PFSK-1 (cell line): ENCODE results near the gene ZNF319.

ENCODE experiments used
- FOXP2 ChIP-seq: optimal IDR thresholded peaks from 2 replicates; pipeline ENCODE3; 2011; ENCODE audit warnings: borderline replicate concordance, control low read depth, inconsistent platforms; ENCODE audit not compliant: insufficient read depth; ENCODE audit errors: extremely low read length, extremely low read depth
- POLR2AphosphoS5 ChIP-seq: IDR thresholded peaks from 2 replicates; pipeline ENCODE4 v1.6.1; 2012; ENCODE audit warnings: low read depth, mild to moderate bottlenecking, control low read depth, low read length, moderate library complexity
- SIN3A ChIP-seq: IDR thresholded peaks from 2 replicates; pipeline ENCODE4 v1.6.1; 2012; ENCODE audit warnings: mild to moderate bottlenecking, low read length, moderate library complexity, borderline replicate concordance; ENCODE audit not compliant: insufficient read depth
- TAF1 ChIP-seq: IDR thresholded peaks from 2 replicates; pipeline ENCODE4 v1.6.1; 2012; ENCODE audit warnings: low read length, control low read depth, borderline replicate concordance; ENCODE audit not compliant: insufficient read depth
- TF ChIP-seq, protein P1 (sequence below), 2 experiments: IDR thresholded peaks; 2 replicates each; pipeline versions ENCODE4 v1.6.1 to v1.8.0; 2011 to 2012; ENCODE audit warnings: low read depth in 2 of 2, low read length in 2 of 2, control low read depth in 1 of 2, inconsistent platforms in 1 of 2, mild to moderate bottlenecking in 1 of 2, moderate library complexity in 1 of 2; ENCODE audit not compliant: insufficient read depth in 1 of 2

ZNF319 gene

GRCh38 chr16:57998486-57998885 lies 2.0 kb downstream of the ZNF319 start:
- TF ChIP-seq, protein P1, sequence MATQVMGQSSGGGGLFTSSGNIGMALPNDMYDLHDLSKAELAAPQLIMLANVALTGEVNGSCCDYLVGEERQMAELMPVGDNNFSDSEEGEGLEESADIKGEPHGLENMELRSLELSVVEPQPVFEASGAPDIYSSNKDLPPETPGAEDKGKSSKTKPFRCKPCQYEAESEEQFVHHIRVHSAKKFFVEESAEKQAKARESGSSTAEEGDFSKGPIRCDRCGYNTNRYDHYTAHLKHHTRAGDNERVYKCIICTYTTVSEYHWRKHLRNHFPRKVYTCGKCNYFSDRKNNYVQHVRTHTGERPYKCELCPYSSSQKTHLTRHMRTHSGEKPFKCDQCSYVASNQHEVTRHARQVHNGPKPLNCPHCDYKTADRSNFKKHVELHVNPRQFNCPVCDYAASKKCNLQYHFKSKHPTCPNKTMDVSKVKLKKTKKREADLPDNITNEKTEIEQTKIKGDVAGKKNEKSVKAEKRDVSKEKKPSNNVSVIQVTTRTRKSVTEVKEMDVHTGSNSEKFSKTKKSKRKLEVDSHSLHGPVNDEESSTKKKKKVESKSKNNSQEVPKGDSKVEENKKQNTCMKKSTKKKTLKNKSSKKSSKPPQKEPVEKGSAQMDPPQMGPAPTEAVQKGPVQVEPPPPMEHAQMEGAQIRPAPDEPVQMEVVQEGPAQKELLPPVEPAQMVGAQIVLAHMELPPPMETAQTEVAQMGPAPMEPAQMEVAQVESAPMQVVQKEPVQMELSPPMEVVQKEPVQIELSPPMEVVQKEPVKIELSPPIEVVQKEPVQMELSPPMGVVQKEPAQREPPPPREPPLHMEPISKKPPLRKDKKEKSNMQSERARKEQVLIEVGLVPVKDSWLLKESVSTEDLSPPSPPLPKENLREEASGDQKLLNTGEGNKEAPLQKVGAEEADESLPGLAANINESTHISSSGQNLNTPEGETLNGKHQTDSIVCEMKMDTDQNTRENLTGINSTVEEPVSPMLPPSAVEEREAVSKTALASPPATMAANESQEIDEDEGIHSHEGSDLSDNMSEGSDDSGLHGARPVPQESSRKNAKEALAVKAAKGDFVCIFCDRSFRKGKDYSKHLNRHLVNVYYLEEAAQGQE (IDR thresholded peaks at IDR 0.05; ENCODE audit: insufficient read depth in 1 of 2, low read depth in 2 of 2, low read length in 2 of 2), result no peak
- TF ChIP-seq SIN3A (no peak), TAF1 (no peak), FOXP2 (no peak), POLR2AphosphoS5 (no peak)

DNA sequence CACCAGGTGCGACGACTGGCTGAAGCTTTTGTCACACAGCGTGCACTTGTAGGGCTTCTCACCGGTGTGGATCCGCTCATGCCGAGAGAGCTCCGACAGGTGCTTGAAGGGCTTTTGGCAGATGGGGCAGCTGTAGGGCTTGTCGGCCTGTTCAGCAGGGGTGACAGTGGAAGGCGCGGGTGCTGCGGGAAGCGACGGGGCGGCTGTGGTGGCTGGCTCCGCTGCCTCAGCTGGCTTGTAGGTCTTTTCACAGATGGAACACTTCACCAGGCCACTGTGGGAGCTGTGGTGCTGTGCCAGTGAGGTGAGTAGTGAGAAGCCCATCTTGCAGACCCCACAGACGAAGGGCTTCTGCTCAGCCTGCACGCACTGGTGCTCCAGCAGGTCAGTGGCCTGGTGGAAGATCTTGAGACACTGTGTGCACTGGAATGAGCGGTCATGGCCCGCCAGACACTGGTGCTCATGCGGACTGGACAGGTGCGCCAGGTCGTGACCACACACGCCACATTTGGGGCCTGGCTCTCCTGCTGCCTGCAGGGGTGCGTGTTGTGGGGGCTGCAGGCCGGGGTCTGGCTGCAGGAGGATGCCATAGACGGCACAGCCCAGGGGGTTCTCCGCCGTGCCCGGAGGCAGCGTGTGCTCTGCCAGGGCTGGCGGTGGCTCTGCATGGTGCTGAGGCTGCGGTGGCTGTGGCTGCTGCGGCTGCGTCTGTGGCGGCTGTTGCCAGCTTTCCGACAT lies 2.8 kb downstream of the ZNF319 start:
- TF ChIP-seq FOXP2 (no peak), TAF1 (no peak), POLR2AphosphoS5 (no peak)
- TF ChIP-seq, protein P1 (IDR thresholded peaks at IDR 0.05; ENCODE audit: insufficient read depth in 1 of 2, low read depth in 2 of 2, low read length in 2 of 2), result no peak

DNA sequence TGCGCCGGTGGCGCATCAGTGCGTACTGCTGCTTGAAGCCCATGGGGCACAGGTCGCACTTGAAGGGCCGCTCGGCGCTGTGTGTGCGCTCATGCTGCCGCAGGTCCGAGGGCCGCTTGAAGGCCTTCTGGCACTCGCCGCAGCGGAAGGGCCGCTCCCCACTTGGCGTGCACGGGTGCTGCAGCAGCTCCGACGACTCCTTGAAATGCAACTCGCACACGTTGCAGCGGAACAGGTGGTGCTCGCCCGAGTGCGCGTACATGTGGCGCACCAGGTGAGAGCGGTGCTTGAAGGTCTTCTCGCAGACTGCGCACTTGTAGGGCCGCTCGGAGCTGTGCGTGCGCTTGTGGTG lies 3.3 kb downstream of the ZNF319 start:
- TF ChIP-seq TAF1 (no peak), SIN3A (no peak), FOXP2 (no peak), POLR2AphosphoS5 (no peak)

- TF ChIP-seq FOXP2, result no peak
- no peak for TF ChIP-seq POLR2AphosphoS5
- TF ChIP-seq, protein P1 (IDR thresholded peaks at IDR 0.05; ENCODE audit: insufficient read depth in 1 of 2, low read depth in 2 of 2, low read length in 2 of 2), result no peak
- TF ChIP-seq SIN3A, result no peak
These were observed 3.9 kb downstream of the ZNF319 start for GRCh38 chr16:57996406-57997175.

GRCh38 chr16:57995721-57996405 lies 4.6 kb downstream of the ZNF319 start:
- TF ChIP-seq POLR2AphosphoS5 (no peak), FOXP2 (no peak), TAF1 (no peak), SIN3A (no peak)
- TF ChIP-seq, protein P1 (IDR thresholded peaks at IDR 0.05; ENCODE audit: insufficient read depth in 1 of 2, low read depth in 2 of 2, low read length in 2 of 2), result no peak
